Sigmoid colon (tissue), 7 donors: ENCODE results near the gene UROC1. TPM values are rescaled to one million over a fixed set of nuclear protein-coding genes. Genes with fewer than 3 reads are reported as not detected.
A peak's percentile ranks its signal among the peaks of the same experiment; 100 is the strongest.

Source experiments
- DNase-seq: peaks from one replicate; pipeline ENCODE4 v3.0.0-alpha.2; 2019
- H3K27ac ChIP-seq, 4 donors: fragments of 200-600 bp; sonication (generic); one replicate each; pipeline ENCODE4 v1.5.1; 2016 to 2019; ENCODE audit warnings: mild to moderate bottlenecking in 1 of 4
- H3K27me3 ChIP-seq, 3 donors: fragments of 200-600 bp; sonication (generic); one replicate each; pipeline ENCODE4 v1.5.1; 2019; ENCODE audit warnings: mild to moderate bottlenecking in 1 of 3
- H3K36me3 ChIP-seq, 4 donors: fragments of 200-600 bp; sonication (generic); one replicate each; pipeline ENCODE4 v1.5.1; 2016 to 2019
- H3K4me1 ChIP-seq, 4 donors: fragments of 200-600 bp; sonication (generic); one replicate each; pipeline ENCODE4 v1.5.1; 2017 to 2019
- H3K4me3 ChIP-seq, 4 donors: fragments of 200-600 bp; sonication (generic); one replicate each; pipeline ENCODE4 v1.5.1; 2017 to 2019; ENCODE audit warnings: mild to moderate bottlenecking in 2 of 4, moderate library complexity in 1 of 4
- H3K9me3 ChIP-seq, 4 donors: fragments of 200-600 bp in 3 of 4; sonication (generic) in 3 of 4; one replicate each; pipeline versions ENCODE4 v1.5.1 to v1.6.1; 2013 to 2019
- CTCF ChIP-seq, 4 experiments: fragments of 450-650 bp in 3 of 4; fragments of 200-600 bp in 1 of 4; IDR thresholded peaks; one replicate each; pipeline ENCODE4 v1.5.1; 2016 to 2019; ENCODE audit warnings: antibody characterized with exemption in 4 of 4, mild to moderate bottlenecking in 3 of 4, moderate library complexity in 2 of 4
- EP300 ChIP-seq, 4 donors: sonication (generic); formaldehyde crosslinking; IDR thresholded peaks; one replicate each; pipeline ENCODE4 v1.6.1; 2017; ENCODE audit warnings: antibody characterized with exemption in 4 of 4
- POLR2A ChIP-seq, 2 donors: fragments of 450-650 bp; IDR thresholded peaks; one replicate each; pipeline ENCODE4 v1.6.1; 2016; ENCODE audit warnings: antibody characterized with exemption in 2 of 2, mild to moderate bottlenecking in 2 of 2, moderate library complexity in 2 of 2
- POLR2AphosphoS5 ChIP-seq, 4 donors: sonication (generic); formaldehyde crosslinking; IDR thresholded peaks; one replicate each; pipeline ENCODE4 v1.6.1; 2017; ENCODE audit warnings: antibody characterized with exemption in 4 of 4
- WGBS, 2 donors: extraction: QIAGEN DNeasy Blood & Tissue Kit; methylation state at CpG; one replicate each; pipeline ENCODE4 v1.1.7; 2013; 5-methylcytosine and 5-hydroxymethylcytosine counted together
- intact Hi-C: fragments of 100-400 bp; cut with DNase I; formaldehyde crosslinking; loops from one replicate; pipeline ENCODE4 v1.15.1; 2023
- polyA plus RNA-seq, 3 donors: library from polyadenylated mRNA; stranded (reverse); fragments of 200-250 nt; gene quantifications; one replicate each; pipeline ENCODE4 v1.2.3, GENCODE V29; 2013
- total RNA-seq, 4 donors: library from RNA; depleted of rRNA; stranded (reverse); fragments of >200 nt; gene quantifications; one replicate each; pipeline ENCODE4 v1.1.0, GENCODE V29; 2016
- donor health status: healthy with polysubstance abuse.
- donor health status: Bipolar disorder and iron deficiency.
- donor health status: healthy.

The UROC1 gene
- total and polyA plus RNA-seq, 7 donors: 0.03 TPM; not detected in 6

GRCh38 chr3:126459763-126460127 lies 57.8 kb downstream of the UROC1 start:
- intact Hi-C loops: no loop called here
- Histone ChIP-seq H3K9me3 (no peaks in the 10 kb centered on the region), H3K4me3 (no peak overlapping the region), H3K27ac (no peak overlapping the region), H3K36me3 (peaks cover 21 to 90% (median 53%) of the 10 kb centered on the region in 4 donors), H3K4me1 (no peaks in the 10 kb centered on the region), H3K27me3 (no peaks in the 10 kb centered on the region)
- 95 to 96% methylated on average over 9 of the region's 9 CpGs for WGBS, 2 donors
- DNase-seq: peak; percentile 37
- no peak for TF ChIP-seq CTCF (IDR thresholded peaks at IDR 0.05)
- no peak for TF ChIP-seq POLR2A (IDR thresholded peaks at IDR 0.05)
- no peak for TF ChIP-seq POLR2AphosphoS5 (IDR thresholded peaks at IDR 0.05)
- no peak for TF ChIP-seq EP300 (IDR thresholded peaks at IDR 0.05)

- TF ChIP-seq EP300 (IDR thresholded peaks at IDR 0.05) (no peak), POLR2AphosphoS5 (IDR thresholded peaks at IDR 0.05) (no peak), POLR2A (IDR thresholded peaks at IDR 0.05) (no peak), CTCF (IDR thresholded peaks at IDR 0.05) (no peak)
- H3K27ac ChIP-seq: no peak overlapping the region
- 90 to 92% methylated on average over 7 of the region's 7 CpGs for WGBS, 2 donors
These were observed 58.3 kb downstream of the UROC1 start for GRCh38 chr3:126459111-126459762.

DNA sequence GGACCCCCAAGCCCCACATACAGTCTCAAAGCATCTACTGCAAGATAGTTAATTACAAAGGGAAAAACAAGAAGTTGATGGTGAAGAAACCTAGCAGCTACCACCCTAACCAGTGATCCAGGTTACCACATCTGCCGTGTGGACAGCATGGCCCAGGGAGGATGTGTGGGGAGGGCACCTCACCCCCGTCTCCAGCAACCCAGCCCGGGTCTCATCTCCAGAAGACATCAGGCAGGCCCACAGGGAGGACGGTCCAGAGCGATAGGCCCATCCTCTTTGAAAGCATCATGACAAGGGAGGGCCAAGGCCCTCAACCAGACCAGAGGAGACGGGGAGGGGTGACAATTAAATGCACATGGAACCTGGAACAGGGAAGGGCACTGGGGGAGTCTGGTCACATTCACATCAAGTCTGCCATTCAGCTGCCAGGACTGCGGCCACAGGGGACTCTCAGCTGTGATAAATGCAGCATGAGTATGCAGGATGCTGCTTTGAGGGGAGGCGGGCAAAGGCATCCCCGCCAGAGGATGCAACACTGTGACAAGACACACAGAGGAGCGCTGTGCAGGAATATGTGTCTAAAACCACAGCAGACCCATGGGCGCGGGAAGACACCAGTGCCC lies 60.7 kb downstream of the UROC1 start:
- Histone ChIP-seq H3K9me3 (no peaks in the 10 kb centered on the region), H3K27me3 (no peaks in the 10 kb centered on the region), H3K4me3 (no peak overlapping the region), H3K27ac (no peak overlapping the region), H3K4me1 (no peaks in the 10 kb centered on the region), H3K36me3 (peaks cover 21 to 85% (median 38%) of the 10 kb centered on the region in 4 donors)
- DNase-seq: peak; percentile 50
- 87 to 90% methylated on average over 12 of the region's 12 CpGs for WGBS, 2 donors
- no peak for TF ChIP-seq EP300 (IDR thresholded peaks at IDR 0.05)
- no peak for TF ChIP-seq CTCF (IDR thresholded peaks at IDR 0.05)
- TF ChIP-seq POLR2AphosphoS5 (IDR thresholded peaks at IDR 0.05): no peak
- no peak for TF ChIP-seq POLR2A (IDR thresholded peaks at IDR 0.05)
- intact Hi-C loops: no loop called here

More at GRCh38 chr3:126459111-126459762, 58.3 kb downstream of the UROC1 start:
- Histone ChIP-seq H3K9me3 (no peaks in the 10 kb centered on the region), H3K36me3 (peaks cover 21 to 90% (median 48%) of the 10 kb centered on the region in 4 donors), H3K4me3 (no peak overlapping the region), H3K4me1 (no peaks in the 10 kb centered on the region), H3K27me3 (no peaks in the 10 kb centered on the region)
- no peak for DNase-seq
- intact Hi-C loops: no loop called here

- Histone ChIP-seq H3K36me3 (peaks cover 21 to 85% (median 36%) of the 10 kb centered on the region in 4 donors), H3K4me3 (no peak overlapping the region), H3K27ac (no peak overlapping the region), H3K9me3 (no peaks in the 10 kb centered on the region), H3K27me3 (no peaks in the 10 kb centered on the region), H3K4me1 (no peaks in the 10 kb centered on the region)
- peak; percentile 26 for DNase-seq
- WGBS, 2 donors: 74 to 87% methylated on average over 4 of the region's 4 CpGs
- intact Hi-C loops: no loop called here
- TF ChIP-seq POLR2A (IDR thresholded peaks at IDR 0.05): no peak
- no peak for TF ChIP-seq CTCF (IDR thresholded peaks at IDR 0.05)
- no peak for TF ChIP-seq EP300 (IDR thresholded peaks at IDR 0.05)
These were observed 61.4 kb downstream of the UROC1 start for GRCh38 chr3:126456211-126456610.
